Measurements from ENCODE around the gene ADAMTS9.

Gene ADAMTS9

DNA sequence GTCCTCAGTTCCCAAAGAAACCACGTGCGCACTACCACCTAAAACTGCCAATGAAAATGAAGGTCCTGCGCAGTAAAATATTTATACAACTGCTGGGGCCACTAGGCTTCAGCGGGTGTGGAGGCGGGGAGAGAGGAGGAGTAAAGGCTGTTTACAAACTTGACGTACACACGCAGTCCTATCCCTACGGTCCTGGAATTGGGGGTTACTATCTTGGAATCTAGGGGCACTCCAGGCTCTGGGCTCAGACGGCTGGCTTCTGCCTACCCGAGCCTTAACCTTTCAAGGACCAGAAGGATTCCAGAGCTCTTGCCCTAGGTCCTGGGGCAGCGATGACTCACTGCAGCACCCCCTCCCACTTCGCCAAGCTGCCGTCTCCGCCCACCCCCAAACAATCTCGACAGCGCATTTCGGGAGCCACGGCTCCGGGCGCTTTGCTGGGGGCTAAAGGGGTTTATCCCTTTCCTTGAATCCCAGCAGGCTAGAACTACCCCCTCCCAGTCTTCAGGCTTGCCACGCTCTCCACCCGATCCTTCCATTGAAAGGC lies 3.0 kb downstream of the ADAMTS9 start:
- DNase-seq = peak; percentile 13

DNA sequence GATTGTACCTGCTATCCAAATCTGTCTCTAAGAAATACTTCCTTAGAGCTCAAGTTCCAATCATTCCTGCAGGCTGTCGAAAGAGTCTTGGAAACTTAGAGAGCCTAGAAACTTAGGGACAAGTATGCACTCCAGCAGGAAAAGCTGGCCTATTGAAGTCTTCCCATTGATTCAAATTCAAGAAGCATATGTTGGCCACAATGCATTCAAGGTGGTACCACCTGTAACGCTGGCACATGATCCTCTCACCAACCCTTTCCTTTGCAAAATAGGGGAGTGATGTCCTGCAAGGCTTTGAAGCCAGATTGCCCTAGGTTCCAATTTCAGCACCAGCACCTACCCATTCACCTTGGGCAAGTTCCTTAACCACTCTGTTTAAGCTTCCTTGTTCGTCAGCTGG lies 6.0 kb downstream of the ADAMTS9 start:
- DNase-seq = no peak

DNA sequence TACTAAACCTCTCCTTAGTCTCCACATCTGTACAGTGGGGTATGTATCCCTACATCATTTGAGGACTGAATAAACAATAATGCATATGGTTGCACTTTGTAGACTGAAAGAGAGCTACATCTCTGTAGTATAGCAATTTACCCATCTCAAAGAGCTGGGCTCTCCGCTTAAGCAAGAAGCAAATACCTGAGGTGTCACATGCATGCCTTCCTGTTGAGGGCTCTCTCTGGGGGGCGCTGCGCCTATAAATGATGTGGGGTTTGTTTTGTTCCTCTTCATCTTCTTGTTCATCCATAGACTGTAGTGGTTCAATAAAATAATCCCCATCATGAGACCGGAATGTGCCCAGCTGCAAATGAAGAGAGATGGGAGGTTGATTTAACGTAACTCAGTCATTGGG lies 6.8 kb downstream of the ADAMTS9 start:
- DNase-seq = no peak

DNA sequence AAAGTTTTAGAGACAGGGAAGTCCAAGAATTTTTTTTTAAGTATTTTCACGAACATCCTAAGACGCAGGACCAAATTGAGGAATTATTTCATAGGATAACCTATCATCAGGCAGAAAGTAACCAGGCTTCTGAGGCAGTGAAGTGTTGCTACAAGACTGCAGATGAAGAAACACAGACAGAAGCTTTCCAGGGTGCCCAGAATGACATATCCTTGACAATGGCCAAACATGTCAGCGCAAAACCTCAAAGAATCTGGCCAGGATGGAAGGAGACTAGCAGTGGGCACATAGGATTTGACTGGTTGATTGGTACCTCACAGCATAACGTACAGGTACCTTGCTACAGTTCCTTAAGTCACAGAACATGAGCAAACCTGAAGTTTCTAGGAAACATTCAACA lies 7.5 kb downstream of the ADAMTS9 start:
- DNase-seq = no peak

DNA sequence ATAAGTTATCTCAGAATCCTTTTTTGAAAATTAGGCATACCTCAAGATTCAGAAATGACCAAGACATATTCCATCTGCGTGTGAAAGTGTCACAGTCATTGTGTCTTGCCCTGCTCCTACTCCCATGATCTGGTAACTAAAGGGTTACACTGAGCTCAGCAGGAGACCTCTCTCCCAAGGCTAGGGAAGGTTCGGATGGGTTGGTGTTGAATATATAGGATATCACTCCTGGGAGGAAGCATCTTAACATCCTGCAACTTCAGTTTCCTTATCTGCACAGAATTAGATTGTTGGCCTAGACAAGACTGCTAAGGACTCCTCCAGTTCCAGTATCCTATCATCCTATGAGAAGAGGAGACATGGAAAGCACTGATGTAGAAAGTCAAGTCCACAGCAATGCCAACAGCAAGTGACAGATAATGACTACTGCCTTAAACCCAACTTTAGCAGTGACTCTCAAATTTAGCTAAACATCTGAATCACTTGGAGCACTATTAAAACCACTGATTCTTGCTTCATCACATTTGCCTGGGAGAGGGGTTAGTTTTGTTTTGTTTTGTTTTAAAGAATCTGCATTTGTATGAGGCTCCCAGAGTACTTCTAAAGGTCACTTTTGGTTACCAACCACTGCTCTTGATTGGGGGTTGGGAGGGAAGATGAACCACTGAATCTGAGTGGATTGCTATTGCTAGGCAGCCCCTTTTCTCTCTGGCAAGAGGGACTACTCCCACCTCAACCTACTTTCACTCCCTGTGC lies 9.7 kb downstream of the ADAMTS9 start:
- DNase-seq = no peak

DNA sequence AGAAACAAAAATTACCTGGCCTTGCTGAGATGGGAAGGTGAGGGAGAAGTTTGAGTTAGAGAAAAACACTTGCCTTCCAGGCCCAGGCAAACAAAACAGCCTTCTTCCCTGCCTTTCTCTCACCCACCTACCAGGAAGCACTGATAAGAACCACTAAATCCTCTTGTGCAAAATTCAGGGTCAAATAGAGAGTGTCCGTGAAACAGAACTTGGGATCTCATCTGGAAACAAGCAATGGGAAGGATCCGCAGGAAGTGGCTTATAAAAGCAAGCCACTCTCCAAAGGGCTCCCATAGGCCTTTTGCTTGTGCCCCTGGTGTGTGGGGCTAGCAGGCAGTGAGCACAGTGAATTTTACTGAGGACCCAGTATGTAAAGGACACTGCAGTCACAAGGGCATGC lies 11.0 kb downstream of the ADAMTS9 start:
- DNase-seq = no peak

DNA sequence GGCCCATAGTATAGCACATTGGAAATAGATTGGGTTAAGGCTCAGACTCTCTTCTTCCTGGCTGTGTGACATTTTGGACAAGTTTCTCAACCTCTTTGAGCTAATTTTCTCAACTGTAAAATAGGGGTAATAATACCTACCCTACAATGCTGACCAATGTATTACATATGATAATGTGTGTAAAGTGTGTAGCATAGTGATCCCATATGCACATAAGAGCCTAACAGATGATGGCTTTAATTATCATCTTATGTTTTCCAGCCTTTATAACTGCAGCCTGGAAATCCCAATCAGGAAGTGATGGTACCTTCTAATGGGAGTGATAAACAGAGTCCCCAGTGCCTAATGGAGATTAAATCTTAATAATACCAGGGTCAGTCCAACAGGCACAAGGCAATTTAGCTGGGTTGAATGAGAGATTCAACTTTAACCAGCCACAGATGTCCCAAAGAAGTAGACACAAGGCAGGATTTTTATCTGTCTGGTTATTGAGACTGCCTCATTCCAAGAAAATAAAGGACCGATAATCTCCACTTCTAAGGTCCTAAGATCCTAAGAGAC lies 12.0 kb downstream of the ADAMTS9 start:
- no peak for DNase-seq

DNA sequence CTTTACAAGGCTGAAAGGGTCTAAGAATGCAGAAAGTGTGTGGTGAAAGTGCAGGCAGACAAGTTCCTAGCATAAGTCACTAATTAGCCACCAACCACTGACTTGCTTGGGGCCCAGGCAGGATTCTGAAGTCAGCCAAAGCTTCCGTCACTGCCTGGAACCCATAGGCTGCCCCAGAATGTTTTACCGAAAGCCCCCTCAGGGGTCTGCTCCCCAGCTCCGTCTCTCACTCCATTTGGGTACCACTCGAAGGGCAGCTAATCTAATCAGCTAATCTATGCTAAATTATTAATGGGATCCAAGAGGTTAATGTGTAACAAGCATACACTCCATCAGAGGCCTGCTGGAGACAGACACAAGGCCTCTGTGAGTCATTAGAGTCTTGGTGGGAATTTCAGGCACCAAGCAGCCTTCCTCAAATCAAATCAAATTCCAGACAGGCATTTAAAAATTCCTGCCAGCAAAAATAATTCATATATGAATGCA lies 13.2 kb downstream of the ADAMTS9 start:
- DNase-seq = no peak

DNA sequence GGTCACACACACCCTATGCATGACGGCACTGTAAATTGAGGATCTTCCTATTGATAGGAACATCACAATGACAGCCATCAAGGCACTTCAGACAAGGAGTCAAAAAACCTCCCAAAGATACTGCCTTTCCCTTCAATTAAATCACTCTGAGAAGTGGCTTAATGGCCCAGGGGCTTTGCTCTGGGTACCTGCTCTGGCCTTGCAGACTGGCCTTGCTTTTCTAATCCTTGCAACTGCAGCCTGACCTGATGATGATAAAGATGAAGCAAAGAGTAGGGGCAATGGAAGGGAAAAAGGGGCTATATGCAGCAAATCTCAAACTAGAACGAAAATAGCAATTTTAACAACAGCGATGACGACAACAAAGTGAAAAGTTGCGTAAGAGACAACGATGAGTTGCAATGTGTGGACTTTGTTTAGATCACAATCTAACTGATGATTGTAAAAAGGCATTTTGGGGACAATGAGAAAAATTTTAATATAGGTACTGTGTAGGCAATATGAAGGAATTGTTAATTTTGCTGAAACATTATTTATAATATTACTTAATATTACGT lies 14.6 kb downstream of the ADAMTS9 start:
- DNase-seq = no peak

DNA sequence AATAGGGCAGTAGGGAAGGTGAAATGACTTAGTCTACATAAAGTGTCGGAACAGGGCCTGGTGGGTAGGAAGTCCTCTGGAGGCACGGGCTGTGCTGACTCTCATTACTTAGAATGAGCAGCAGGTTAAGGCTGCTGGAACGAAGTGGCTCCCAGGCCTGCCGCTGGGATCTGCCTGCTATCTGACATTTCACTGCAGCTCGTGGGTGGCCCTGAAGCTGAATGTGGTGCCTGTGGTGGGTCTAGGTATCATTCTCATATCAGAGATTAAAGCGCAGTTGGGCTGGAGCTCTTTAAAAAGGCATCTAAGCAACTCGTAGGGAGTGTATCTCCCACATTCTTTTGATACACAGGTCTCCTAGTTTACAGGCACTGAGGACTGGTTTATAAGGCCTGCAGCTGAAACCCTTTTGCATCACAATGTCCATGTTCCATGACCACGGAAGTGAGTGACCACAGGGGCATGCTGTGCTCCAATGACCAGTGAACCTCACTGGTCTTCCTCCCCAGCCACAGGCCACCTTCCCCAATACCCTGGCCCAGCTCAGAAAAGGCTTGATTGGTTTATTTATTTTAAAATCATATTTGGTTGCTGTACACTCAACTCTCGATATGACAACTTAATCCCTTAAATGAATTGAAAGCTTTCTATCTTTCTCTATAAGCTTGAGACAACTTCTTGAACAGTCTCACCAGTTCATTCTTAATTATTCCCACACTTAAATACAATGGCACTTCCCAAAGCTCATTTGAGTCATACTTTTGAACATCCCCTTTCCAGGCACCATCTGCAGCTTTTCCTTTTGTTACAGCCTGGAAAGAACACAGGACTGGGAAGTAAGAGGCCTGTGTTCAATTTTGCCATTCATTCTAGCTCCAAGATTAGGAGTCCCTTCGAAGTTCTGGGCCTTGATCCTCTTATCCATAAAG lies 19.0 kb downstream of the ADAMTS9 start:
- DNase-seq = no peak

DNA sequence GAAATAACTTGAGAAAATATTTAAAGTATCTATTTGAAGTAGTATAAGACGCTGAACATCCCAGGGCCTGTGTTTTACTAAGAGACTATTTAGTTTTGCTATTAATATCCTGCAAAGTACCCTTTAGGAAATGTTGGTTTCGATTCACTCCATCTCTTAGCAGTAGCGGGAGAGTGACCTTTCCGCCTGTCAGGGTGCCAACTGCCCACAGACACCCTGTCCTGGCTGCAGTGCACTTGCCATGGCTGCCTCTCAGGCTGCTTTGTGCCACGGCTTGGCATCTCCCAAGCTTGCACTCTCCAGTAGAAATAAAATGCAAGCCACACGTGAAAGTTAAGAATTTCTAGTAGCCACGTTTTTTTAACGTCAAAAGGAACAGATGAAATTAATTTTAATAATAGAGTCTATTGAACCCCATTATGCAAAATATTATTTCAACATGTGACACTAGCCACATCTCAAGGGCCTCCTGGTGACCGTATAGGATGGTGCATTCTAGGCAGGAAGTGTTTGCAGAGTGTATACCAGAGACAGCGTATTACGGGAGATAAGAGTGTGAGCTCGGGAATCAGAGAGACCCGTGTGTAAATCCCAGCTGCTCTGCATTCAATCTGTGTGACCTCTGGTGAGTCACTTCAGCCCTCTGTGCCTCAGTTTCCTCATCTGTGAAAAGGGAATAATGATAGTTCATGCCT lies 19.8 kb downstream of the ADAMTS9 start:
- DNase-seq = no peak

DNA sequence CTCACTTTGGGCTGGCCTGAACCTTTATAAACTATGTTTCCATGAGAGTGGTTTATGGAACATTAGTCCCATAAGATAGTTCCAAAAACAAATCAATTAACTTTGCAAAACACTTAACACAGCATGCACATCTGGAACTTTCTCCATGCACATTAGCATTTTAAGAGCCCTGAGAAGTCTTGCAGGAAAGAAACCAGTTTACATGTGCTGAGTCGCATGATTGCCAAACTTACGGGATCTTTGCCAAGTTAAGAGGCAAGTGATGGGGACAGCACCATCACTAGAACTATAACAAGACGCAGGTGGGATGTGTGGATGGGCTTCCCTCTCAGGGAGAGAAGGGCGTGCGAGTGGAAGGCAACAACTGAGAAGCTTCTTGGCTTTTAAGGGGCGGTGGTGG lies 20.7 kb downstream of the ADAMTS9 start:
- no peak for DNase-seq

DNA sequence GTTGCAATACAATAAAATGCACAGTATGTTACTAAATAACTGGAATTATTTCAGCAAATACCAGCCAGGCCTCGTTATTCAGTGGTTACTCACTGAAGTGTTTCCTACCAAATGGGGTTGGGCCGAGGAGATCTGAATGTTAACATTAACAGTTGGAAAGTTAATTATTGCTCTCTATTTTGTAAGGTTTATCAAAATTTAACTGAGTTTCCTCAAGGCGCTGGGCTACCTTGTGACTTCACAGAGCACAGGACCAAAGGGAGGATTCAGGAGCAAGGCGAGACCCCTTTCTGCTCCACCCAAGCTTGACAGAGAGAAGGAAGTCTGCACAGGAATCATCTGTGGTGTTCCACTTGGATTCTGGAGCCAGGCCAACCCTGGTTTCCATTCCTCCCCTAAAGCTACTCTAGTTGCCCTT lies 21.6 kb downstream of the ADAMTS9 start:
- no peak for DNase-seq

DNA sequence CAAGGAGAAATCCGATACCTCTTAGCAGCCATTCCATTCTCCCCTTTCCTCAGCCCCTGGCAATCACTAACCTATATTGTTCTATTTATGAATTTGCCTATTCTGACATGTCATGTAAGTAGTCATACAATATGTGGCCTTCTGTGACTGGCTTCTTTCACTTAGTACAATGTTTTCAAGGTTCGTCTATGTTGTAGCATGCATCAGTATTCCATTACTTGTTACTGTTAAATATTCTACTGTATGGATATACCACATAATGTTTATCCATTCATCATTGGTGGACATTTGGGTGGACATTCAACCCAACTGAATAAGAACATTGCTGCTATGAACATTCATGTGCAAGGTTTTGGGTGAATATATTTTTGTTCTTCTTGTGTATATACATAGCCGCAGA lies 23.4 kb downstream of the ADAMTS9 start:
- DNase-seq = no peak

DNA sequence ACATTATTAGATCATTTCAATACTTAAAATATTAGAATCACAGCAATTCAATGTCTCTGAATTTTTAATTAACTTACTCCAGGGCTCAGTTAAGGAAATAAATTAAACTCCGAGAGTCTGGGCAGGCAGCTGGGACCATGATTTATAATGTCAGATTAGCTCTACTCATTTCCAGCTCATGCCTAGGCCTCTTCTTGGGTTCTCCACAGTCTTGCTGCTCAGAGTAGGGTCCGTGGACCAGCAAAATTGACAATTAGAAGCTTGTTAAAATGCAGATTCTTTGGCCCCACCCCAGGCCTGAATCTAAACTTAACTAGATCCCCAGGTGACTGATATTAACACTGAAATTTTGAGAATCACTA lies 28.2 kb downstream of the ADAMTS9 start:
- no peak for DNase-seq

DNA sequence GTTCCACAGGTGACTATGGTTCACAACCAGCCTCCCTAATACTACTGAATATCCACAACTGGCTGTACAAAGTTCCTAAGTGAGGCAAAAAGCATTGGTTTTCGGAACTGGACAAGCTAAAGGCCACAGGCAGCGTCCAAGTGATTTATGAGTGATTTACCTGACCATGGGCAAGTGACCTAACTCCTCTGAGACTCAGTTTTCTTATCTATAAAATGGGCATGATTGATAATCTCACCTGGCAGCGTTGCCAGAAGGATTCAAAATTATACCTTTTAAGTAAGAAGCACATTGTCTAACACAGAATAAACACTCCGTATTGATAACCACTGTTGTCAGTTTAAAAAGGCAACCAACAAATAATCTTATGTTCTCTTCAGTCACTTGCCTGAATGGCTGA lies 29.8 kb downstream of the ADAMTS9 start:
- DNase-seq = no peak

DNA sequence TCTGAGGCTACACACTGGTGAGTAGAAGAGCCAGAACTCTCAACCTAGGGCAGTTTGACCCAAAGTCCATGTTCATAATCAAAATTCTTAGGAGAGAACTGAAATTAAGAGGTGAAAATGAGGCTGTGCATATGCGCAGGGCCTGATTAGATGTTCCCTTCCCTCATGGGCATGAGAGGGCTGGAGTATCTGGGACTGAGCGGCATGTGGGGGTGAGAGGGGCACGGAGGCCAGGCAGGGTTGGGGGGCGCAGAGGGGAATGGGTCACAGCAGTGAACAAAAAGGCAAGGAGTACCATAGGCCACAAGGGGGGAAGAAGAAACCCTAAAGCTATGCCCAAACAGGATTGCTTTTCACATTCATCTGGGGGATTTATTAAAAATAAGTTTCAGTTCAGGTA lies 31.3 kb downstream of the ADAMTS9 start:
- DNase-seq = no peak

DNA sequence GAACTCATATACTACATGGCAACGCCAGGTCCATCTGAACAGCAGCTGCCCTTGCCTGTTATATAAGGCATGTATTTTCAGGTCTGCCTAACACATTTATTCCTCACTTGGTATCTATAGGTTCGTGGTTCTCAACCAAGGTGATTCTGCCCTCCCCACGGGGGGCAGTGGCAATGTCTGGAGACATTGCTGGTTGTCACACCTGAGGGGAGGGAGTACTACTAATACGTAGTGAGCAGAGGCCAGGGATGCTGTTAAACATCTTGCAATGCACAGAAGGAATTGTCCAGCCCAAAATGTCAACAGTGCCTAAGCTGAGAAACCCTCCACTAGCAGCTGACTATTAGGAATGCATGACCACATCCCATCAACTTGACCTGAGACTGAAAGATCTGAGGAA lies 32.6 kb downstream of the ADAMTS9 start:
- DNase-seq = no peak

DNA sequence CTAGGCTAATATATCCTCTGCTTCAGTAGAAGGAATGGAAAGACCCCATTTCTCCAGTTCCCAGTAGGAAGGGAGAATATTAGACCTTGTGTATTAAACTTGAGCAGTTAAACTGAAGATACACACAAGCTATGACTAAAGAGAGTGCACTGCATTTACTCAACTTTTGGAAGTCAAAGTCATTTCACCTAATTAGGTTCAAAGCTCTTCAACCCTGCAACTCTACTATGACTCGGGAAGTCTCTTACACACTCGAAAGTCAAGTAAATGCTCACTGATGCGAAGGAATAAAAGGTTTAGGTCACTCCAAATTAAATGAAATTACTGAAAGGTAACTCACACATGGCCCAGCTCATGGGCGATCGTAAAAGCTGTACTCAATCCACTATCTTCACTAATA lies 33.8 kb downstream of the ADAMTS9 start:
- DNase-seq = no peak

DNA sequence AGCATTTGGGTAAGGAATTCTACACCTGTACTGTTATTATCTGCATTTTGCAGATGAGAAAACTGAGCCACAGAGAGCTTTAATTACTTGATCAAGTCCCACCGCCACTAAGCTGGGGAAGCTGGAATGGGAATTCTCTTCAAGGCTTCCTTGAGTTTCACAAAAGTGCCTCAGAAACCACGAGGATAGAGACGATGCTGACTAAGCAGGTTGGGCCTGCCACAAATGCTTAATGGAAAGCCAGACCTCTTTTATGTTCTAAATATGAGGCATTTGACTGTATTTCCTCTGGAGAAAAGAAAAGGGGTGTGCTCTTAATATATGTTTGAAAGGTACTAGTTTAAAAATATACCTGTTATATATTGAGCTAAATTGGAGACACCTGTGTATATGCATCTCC lies 34.7 kb downstream of the ADAMTS9 start:
- no peak for DNase-seq

DNA sequence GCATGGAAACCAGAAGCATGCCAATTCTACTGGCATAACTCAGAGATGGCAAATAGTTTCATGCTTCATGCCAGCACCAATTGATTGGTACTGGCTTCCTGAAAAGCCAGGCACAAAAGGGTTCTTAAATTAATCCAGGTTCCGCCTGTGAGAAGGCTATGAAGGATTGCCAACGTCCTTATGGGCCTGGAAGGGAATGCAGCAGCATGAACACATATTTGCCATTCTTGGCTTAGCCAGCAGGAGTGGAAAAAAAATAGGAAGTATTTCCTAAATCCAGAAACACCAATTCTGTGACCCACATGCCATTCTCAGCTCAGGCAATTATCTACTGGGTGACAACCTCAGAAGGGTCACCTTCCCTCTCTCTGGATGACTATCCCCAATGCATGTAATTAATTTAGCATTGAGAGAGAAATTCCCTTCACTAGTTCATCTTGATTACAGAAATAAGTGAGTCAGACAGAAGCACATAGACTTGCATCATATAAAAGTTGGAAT lies 36.0 kb downstream of the ADAMTS9 start:
- DNase-seq = no peak

DNA sequence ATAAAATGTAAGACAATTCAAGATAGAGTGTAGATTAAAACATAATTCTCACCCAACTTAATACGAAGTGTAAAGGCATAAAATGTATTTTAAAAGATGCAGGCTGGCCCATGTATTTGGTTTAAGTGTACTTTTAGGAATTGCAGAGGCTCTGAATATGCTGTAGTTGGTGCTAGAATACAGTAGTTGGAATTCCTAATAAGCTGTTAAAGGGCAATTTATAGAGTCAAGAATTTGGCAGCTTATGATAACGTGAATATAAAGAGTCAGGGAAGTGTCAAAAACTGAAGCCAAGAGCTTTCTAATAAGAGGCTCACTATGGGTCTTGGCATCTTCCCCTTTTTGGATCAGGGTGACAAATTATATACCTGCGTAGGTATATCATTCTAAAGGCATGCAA lies 36.5 kb downstream of the ADAMTS9 start:
- no peak for DNase-seq
